AG10803 (cell line): ENCODE measurements around the gene RPS19.

Experiments used
- DNase-seq: peaks from one replicate; pipeline ENCODE4 v3.0.0; 2010; ENCODE audit warnings: low read depth
- H3K4me3 ChIP-seq: 2 replicates; pipeline ENCODE4 v1.5.1; 2011; ENCODE audit warnings: mild to moderate bottlenecking, low read length, control low read depth
- CTCF ChIP-seq: conservative IDR thresholded peaks from 2 replicates; pipeline ENCODE4 v1.5.1; 2011; ENCODE audit warnings: mild to moderate bottlenecking, low read length, control low read depth, inconsistent platforms

The RPS19 gene

GRCh38 chr19:41853768-41854167 is 6.3 kb upstream of the RPS19 start:
- DNase-seq = no peak
- H3K4me3 ChIP-seq = no peak overlapping the region
- no peak for TF ChIP-seq CTCF

GRCh38 chr19:41859213-41859617 is 840 bp upstream of the RPS19 start:
- peak overlapping the region; percentile 53 for H3K4me3 ChIP-seq
- no peak for DNase-seq
- TF ChIP-seq CTCF = no peak

GRCh38 chr19:41860419-41861115 is 512 bp downstream of the RPS19 start:
- peak overlapping the region; percentile 98 for H3K4me3 ChIP-seq
- no peak for TF ChIP-seq CTCF
- DNase-seq = peak; percentile 41

- no peak for TF ChIP-seq CTCF
- DNase-seq = peak; percentile 12
- H3K4me3 ChIP-seq = peak overlapping the region; percentile 98
Observed at GRCh38 chr19:41861116-41861768, 1.2 kb downstream of the RPS19 start.

- peak overlapping the region; percentile 98 for H3K4me3 ChIP-seq
- no peak for TF ChIP-seq CTCF
- DNase-seq = no peak
Observed at GRCh38 chr19:41861846-41862245, 1.8 kb downstream of the RPS19 start.

- no peak for TF ChIP-seq CTCF
- no peak for DNase-seq
- H3K4me3 ChIP-seq = peak overlapping the region; percentile 3; the same call in 1 of the 2 replicates
Observed at GRCh38 chr19:41862445-41862986, 2.5 kb downstream of the RPS19 start.
